Endothelial cell of umbilical vein (primary cell): ENCODE data around the gene GALNT9.

Experiments used
- EZH2 ChIP-seq: IDR thresholded peaks from 2 replicates; pipeline ENCODE4 v1.6.1; 2012; ENCODE audit warnings: borderline replicate concordance, low read depth, mild to moderate bottlenecking, moderate library complexity, low read length, inconsistent platforms; ENCODE audit not compliant: severe bottlenecking
- FOS ChIP-seq: IDR thresholded peaks from 2 replicates; pipeline ENCODE4 v1.6.1; 2011; ENCODE audit warnings: mild to moderate bottlenecking, low read length, moderate library complexity, borderline replicate concordance; ENCODE audit not compliant: insufficient read depth
- GATA2 ChIP-seq: IDR thresholded peaks from 2 replicates; pipeline ENCODE4 v1.7.0; 2011; ENCODE audit warnings: low read depth, mild to moderate bottlenecking, moderate library complexity, mixed read lengths, low read length; ENCODE audit not compliant: insufficient read length, insufficient read depth
- JUN ChIP-seq: IDR thresholded peaks from 2 replicates; pipeline ENCODE4 v1.6.1; 2011; ENCODE audit warnings: borderline replicate concordance, low read depth; ENCODE audit not compliant: insufficient read length, insufficient read depth
- MYC ChIP-seq: IDR thresholded peaks from one replicate; pipeline ENCODE4 v1.6.1; 2011; ENCODE audit warnings: mild to moderate bottlenecking, low read depth, low read length
- POLR2A ChIP-seq: IDR thresholded peaks from 2 replicates; pipeline ENCODE4 v1.6.1; 2012; ENCODE audit warnings: low read depth, mild to moderate bottlenecking, control low read depth, low read length
- POLR2AphosphoS5 ChIP-seq: IDR thresholded peaks from 2 replicates; pipeline ENCODE4 v1.6.1; 2012; ENCODE audit warnings: low read depth, mild to moderate bottlenecking, control low read depth, low read length, moderate library complexity; ENCODE audit not compliant: insufficient read depth
- TF ChIP-seq, protein P1 (sequence below), 2 donors: IDR thresholded peaks; 1 replicate in 1 of 2; 2 replicates in 1 of 2; pipeline ENCODE4 v1.5.1; 2011; ENCODE audit warnings: low read length in 2 of 2, mild to moderate bottlenecking in 2 of 2, moderate library complexity in 2 of 2, control low read depth in 1 of 2, inconsistent platforms in 1 of 2, low read depth in 1 of 2; ENCODE audit not compliant: insufficient read depth in 1 of 2; ENCODE audit errors: extremely low read depth in 1 of 2
- TF ChIP-seq, protein P2 (sequence below): IDR thresholded peaks from 2 replicates; pipeline ENCODE4 v1.6.1; 2011; ENCODE audit not compliant: insufficient read depth, insufficient read length

DNA sequence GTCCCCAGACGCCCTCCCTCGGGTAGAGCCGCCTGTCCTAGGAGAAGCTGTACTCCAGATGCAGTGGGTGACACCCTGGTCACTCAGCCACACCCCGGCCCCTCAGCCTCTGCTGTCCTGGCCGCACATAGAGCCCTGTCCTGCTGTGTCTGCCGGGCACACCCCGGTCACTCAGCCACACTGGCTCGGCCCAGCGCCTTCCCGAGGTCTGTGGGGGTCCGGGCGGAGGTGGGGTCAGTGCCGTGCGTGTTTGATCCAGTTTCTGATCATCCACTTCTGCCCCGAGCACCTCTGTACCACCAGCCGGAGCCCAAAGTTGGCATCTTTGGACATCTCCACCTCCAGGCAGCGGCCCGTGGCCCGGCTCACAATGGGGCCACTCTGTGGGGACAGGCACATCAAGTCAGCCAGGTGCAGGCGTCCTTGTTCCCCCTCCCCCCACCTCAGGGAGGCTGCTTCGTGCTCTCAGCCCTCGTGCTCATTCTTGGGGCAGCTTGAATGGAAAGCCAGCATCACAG lies 132.5 kb downstream of the GALNT9 start:
- TF ChIP-seq, protein P1, sequence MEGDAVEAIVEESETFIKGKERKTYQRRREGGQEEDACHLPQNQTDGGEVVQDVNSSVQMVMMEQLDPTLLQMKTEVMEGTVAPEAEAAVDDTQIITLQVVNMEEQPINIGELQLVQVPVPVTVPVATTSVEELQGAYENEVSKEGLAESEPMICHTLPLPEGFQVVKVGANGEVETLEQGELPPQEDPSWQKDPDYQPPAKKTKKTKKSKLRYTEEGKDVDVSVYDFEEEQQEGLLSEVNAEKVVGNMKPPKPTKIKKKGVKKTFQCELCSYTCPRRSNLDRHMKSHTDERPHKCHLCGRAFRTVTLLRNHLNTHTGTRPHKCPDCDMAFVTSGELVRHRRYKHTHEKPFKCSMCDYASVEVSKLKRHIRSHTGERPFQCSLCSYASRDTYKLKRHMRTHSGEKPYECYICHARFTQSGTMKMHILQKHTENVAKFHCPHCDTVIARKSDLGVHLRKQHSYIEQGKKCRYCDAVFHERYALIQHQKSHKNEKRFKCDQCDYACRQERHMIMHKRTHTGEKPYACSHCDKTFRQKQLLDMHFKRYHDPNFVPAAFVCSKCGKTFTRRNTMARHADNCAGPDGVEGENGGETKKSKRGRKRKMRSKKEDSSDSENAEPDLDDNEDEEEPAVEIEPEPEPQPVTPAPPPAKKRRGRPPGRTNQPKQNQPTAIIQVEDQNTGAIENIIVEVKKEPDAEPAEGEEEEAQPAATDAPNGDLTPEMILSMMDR (IDR thresholded peaks at IDR 0.05; ENCODE audit: extremely low read depth in 1 of 2, insufficient read depth in 1 of 2, low read depth in 1 of 2, low read length in 2 of 2), result no peak
- TF ChIP-seq, protein P2, sequence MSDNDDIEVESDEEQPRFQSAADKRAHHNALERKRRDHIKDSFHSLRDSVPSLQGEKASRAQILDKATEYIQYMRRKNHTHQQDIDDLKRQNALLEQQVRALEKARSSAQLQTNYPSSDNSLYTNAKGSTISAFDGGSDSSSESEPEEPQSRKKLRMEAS, result no peak
- no peak for TF ChIP-seq POLR2A
- TF ChIP-seq POLR2AphosphoS5, result no peak
- no peak for TF ChIP-seq GATA2
- TF ChIP-seq FOS, result no peak
- no peak for TF ChIP-seq JUN
- TF ChIP-seq EZH2, result no peak
- no peak for TF ChIP-seq MYC
